Stimulated activated CD4-positive, alpha-beta T cell treated with anti-CD3 and anti-CD28 coated beads, Interleukin-2, amount 100 ng/mL, for 48 hours (primary cell): ENCODE results near the gene HRC.
"Not testable (repeated sequence)": the region's sequence is repeated elsewhere in the genome, so short reads cannot be mapped to it uniquely, and the experiment has no call there.

Experiments
- DNase-seq, 2 donors: peaks; one replicate each; pipeline ENCODE4 v3.0.0-alpha.2; 2020

HRC gene, protein sequence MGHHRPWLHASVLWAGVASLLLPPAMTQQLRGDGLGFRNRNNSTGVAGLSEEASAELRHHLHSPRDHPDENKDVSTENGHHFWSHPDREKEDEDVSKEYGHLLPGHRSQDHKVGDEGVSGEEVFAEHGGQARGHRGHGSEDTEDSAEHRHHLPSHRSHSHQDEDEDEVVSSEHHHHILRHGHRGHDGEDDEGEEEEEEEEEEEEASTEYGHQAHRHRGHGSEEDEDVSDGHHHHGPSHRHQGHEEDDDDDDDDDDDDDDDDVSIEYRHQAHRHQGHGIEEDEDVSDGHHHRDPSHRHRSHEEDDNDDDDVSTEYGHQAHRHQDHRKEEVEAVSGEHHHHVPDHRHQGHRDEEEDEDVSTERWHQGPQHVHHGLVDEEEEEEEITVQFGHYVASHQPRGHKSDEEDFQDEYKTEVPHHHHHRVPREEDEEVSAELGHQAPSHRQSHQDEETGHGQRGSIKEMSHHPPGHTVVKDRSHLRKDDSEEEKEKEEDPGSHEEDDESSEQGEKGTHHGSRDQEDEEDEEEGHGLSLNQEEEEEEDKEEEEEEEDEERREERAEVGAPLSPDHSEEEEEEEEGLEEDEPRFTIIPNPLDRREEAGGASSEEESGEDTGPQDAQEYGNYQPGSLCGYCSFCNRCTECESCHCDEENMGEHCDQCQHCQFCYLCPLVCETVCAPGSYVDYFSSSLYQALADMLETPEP

DNA sequence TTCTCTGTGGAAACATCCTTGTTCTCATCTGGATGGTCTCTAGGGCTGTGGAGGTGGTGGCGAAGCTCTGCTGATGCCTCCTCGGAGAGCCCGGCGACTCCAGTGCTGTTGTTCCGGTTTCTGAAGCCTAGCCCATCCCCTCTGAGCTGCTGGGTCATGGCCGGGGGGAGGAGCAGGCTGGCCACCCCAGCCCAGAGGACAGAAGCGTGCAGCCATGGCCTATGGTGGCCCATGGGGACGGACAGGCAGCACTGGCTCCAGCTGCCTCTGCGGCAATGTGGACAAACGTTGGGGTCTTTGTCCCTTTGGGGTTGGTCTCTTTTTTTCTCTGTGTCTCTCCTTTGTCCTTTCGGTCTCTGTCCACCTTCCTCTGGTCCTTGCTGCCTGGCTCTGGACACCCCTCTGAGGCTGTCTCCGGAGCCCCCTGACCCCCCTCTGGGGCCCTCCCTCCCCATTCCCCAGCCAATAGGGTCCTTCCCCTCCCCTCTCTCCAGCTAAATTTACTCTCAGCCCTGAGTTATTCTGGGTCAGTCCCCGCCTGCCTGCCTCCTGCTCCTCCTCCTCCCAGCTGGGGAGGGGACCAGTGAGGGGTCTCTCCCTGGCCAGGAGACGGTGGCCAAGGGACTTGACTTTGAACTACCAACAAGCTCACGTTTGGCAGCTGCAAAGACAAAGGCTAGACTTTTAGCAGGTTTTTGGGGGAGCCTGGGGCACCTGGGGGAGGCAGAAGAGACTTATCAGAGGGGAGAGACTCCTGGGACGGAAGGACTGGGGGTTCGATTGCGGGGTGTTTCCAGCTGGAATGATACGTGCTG lies at the start of gene HRC:
Gene HRC, minus strand, starts transcription at position 392 of the 815 bp plus-strand sequence. Its CDS starts 159 bp downstream, at position 233.
- DNase-seq: no peak

GRCh38 chr19:49201042-49201441 lies 45.8 kb upstream of the HRC start:
- no peak for DNase-seq

GRCh38 chr19:49200238-49200862 lies 45.2 kb upstream of the HRC start:
- peak; percentile 16 to 27 for DNase-seq

- no peak for DNase-seq
Observed at GRCh38 chr19:49196527-49197240, 41.5 kb upstream of the HRC start.

- DNase-seq: no peak
Observed at GRCh38 chr19:49194408-49194807, 39.2 kb upstream of the HRC start.

DNA sequence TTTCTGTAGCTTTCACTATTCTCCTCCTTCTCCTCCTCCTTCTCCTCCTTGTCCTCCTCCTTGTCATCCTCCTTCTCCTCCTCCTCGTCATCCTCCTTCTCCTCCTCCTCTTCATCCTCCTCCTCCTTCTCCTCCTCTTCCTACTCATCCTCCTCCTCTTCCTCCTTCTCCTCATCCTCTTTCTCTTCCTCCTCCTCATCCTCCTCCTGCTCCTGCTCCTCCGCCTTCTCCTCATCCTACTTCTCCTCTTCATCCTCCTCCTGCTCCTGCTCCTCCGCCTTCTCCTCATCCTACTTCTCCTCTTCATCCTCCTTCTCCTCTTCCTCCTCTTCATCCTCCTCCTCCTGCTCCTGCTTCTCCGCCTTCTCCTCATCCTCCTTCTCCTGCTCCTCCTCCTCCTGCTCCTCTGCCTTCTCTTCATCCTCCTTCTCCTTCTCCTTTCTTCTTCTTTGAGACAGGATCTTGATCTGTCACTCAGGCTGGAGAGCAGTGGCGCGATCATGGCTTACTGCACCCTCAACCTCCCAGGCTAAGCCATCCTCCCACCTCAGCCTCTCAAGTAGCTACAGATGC lies 38.7 kb upstream of the HRC start:
- DNase-seq: no peak

GRCh38 chr19:49190781-49191180 lies 35.6 kb upstream of the HRC start:
- DNase-seq: no peak

DNA sequence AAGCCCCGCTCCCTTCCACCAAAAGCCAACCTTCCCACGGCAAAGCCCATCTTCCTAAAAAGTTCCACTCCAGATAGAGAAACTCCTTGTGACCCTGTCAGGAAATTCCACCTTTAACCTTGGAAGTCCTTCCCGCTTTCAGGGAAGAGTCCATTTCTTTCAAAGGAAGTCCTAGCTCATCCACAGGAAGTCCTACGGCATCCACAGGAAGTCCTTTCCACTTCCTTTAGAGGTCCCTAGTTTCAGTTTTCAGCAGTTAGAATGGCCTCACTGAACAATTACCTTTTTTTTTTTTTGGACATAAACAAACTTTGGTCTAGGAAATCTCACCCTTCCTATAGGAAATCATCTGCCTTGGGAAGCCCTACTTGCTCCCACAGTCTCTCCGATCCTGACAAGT lies 34.1 kb upstream of the HRC start:
- DNase-seq: no peak

- no peak for DNase-seq
Observed at GRCh38 chr19:49188626-49189200, 33.5 kb upstream of the HRC start.

DNA sequence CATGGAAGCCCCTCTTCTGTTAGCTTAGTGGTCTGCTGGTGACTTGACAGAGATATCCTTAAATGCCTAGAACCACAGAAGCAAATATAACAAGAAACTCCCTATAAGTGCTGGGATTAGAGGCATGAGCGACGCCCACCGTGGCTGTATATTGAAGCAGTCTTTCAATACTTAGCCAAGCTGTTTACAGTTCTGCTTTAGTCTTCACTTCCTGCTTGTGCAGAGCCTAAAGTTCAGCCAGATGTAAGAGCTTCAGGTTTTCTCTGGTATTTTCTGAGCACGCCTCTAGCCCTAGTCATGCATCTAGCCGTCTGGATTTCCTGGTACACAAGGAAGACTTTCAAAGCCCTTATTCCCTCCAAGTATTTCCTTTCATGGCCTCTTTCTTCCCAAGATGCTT lies 30.9 kb upstream of the HRC start:
- no peak for DNase-seq

DNA sequence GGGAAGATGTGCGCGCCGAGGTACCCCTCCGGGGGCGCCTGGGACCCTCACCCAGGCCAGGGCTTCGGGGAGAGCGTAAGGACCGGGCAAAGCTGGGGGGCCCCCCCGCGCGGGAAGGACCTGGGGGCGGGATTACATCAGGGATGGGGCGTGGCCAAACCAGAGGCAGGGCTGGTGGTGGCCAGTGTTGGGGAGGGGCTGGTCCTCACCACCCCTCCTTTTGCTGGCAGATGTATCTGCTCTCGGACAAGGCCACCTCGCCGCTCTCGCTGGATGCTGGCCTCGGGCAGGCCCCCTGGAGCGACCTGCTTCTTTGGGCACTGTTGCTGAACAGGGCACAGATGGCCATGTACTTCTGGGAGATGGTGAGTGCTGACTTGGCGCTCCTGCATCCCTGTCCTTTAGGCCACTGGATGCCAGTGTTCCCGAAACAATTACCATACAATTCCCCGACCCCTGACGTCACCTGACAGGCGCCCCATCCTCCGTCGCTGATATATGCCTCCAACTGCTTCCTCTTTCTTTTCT lies 27.7 kb upstream of the HRC start:
- DNase-seq: no peak

DNA sequence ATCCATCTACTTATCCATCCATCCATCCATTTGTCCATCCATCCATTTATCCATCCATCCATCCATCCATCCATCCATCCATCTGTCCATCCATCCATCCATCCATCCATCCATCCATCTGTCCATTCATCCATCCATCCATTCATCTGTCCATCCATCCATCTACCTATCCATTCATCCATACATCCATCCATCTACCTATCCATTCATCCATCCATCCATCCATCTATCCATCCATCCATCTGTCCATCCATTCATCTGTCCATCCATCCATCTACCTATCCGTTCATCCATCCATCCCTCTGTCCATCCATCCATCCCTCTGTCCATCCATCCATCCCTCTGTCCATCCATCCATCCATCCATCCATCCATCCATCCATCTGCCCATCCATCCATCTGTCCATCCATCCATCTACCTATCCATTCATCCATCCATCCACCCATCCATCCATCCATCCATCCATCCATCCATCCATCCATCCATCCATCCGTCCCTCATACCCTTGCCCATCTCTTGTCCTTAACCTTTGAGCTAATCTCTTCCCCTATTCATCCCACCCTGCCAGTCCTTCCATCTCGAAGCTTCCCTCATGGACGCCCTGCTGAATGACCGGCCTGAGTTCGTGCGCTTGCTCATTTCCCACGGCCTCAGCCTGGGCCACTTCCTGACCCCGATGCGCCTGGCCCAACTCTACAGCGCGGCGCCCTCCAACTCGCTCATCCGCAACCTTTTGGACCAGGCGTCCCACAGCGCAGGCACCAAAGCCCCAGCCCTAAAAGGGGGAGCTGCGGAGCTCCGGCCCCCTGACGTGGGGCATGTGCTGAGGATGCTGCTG lies 27.0 kb upstream of the HRC start:
- DNase-seq: not testable (repeated sequence)

DNA sequence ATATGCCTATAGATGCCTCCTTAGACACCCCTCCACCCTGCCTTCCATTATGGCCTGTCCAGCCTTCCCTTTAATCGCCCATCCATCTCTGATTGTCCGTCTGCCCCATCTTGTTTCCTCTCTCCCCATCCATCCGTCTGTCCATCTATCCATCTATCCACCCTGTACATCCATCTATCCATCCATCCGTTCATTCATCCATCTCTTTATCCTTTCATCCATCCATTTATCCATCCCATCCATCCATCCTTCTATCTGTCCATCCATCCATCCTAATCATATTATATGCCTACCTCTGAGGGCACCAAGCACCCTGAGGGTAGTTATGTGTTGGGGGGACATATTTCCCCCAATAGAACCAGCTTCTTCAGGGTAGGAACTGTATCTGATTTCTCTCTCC lies 25.5 kb upstream of the HRC start:
- no peak for DNase-seq

DNA sequence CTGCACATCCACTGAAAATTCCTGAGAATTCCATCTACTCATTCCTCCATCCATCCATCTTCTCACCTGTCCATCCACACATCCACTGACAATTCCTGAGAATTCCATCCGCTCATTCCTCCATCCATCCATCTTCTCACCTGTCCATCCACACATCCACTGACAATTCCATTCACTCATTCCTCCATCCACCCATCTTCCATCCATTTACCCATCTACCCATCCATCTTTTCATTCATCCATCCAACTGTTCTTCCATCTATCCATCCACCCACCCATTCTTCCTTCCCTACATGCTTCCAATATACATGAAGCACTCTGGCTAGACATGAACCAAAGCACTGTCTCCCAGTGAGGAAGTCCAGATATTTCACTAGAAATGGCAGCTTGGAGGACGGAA lies 18.0 kb upstream of the HRC start:
- DNase-seq: no peak

DNA sequence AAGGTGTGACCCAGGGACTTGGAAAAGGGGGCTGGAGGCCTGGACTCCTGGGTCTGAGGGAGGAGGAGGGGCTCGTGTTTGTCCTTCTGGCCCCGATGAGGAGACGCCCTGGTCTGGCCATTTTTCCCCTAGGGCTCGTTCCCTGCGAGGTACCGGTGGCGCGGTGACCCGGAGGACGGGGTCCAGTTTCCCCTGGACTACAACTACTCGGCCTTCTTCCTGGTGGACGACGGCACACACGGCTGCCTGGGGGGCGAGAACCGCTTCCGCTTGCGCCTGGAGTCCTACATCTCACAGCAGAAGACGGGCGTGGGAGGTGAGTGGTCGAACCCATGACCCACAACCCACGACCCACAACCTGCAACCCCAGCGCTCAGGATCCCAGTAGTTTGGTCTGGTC lies 13.2 kb upstream of the HRC start:
- DNase-seq: no peak

- DNase-seq: no peak
Observed at GRCh38 chr19:49167857-49168409, 12.7 kb upstream of the HRC start.

DNA sequence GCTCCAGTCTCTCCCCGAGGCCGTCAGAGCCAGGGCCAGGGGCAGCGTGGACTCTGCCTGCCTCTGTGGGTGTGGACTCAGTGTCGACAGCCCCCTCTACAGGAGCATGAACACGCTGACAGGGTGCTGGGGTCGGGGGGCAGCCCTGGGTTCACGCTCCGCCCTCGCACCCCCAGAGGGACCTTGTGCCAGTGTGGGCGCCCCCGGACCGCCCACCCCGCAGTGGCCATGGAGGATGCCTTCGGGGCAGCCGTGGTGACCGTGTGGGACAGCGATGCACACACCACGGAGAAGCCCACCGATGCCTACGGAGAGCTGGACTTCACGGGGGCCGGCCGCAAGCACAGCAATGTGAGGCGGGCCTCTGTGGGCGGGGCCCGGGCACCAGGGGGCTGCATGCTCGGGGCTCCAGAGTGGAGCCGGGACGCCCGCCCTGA lies 10.7 kb upstream of the HRC start:
- no peak for DNase-seq

DNA sequence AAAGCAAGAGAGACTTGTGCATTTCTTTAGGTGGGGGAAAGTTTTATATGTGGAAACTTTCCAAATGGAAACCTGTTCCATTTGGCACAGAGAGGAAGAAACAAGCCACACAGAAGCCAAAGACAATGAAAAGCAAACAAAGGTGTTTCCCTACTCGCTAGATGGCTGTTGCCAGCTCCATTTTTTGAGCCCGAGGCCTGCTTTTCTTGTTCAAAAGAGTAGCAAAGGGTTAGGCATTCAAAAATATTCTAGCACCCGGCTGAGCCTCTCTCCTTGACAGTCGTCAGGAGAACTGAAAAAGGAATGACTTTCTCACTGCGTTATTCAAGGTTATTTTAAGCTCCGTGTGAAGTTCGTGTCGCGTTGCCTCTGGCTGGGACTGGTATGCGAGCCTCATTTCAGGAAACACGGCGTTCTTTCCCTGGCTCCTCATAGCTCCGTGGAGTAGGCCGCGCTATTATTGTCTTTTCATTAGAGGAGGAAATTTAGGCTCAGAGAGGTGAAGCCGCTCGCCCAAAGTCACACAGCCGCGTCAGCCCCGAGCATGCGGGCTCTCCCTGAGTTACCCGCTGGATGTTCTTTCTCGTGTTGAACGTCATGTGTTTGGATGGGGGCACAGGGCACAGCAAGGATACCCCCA lies 10.0 kb upstream of the HRC start:
- no peak for DNase-seq

GRCh38 chr19:49161987-49162386 lies 6.8 kb upstream of the HRC start:
- DNase-seq: no peak
